ENCODE measurements around the gene SEMA3B.
A peak's percentile ranks its signal among the peaks of the same experiment; 100 is the strongest.
"Not testable (repeated sequence)": the region's sequence is repeated elsewhere in the genome, so short reads cannot be mapped to it uniquely, and the experiment has no call there.

Gene SEMA3B

DNA sequence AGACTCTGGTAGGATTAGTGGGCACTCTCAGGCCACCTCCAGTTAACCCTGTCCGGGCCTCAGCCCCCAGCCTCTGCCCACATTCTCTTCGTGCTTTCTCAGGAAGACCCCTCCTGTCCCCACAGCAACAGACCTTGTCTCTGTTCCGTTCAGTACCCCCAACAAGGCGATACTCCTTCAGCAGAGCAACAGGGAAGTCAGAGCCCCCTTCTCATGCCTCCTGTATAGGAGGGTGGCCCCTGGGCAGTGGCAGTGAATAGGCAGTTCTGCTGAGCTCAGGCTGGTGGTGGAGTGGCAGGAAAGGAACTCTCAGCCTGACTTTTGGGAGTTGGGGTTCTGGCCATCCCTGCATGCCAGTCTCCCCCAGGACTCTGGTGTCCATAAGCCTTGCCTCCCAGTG is 513 bp downstream of the SEMA3B start:
- DNase-seq (ENCODE audit: low read depth, low spot score), result no peak
- H3K4me3 ChIP-seq (ENCODE audit: low read length), result no peak overlapping the region

DNA sequence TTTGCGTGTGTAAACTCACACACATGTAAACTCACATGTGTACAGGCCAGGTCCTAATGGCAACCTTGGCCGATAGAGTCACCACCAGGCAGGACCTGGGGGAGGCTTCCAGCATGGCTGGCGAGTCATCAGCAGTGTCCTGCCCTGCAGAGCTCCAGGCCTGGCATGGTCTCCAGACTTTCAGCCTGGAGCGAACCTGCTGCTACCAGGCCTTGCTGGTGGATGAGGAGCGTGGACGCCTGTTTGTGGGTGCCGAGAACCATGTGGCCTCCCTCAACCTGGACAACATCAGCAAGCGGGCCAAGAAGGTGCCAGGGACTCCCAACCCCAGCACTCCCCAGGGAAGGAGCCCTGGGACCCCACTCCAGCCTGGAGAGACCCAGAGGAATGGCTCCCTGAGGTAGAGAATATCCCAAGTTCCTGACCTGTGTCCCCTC is 1.0 kb downstream of the SEMA3B start:
- H3K4me3 ChIP-seq (ENCODE audit: low read length), result no peak overlapping the region

DNA sequence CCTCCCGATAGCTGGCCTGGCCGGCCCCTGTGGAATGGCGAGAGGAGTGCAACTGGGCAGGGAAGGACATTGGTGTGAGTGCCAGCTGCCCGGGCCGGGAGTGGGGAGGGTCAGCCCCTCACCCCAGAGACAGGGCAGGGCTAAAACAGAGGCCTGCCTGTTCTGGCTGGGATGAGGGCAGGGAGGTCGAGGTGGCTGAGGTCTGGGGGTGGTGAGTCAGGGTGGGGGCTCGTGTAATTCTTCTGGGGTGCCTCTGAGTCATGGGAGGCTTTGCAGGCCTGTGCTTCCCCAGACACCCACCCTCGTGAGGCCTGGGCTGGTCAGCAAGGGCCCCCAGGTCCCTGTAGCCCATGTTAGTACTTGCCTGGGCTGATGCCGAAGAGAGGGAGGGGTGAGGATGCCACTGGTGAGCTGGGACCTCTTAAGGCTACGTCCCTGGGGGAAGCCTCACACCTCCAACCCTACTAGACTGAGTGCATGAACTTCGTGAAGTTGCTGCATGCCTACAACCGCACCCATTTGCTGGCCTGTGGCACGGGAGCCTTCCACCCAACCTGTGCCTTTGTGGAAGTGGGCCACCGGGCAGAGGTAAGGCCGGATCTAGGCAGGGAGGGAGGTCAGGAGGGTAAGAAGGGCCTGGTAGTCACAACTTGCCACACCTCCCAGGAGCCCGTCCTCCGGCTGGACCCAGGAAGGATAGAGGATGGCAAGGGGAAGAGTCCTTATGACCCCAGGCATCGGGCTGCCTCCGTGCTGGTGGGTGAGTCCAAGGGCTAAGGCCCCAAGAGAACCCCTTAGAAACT is 1.7 kb downstream of the SEMA3B start:
- no peak overlapping the region for H3K4me3 ChIP-seq (ENCODE audit: low read length)
- DNase-seq (ENCODE audit: low read depth, low spot score), result no peak

More for the DNA sequence above, 1.0 kb downstream of the SEMA3B start:
- DNase-seq (ENCODE audit: low read depth, low spot score), result no peak

DNA sequence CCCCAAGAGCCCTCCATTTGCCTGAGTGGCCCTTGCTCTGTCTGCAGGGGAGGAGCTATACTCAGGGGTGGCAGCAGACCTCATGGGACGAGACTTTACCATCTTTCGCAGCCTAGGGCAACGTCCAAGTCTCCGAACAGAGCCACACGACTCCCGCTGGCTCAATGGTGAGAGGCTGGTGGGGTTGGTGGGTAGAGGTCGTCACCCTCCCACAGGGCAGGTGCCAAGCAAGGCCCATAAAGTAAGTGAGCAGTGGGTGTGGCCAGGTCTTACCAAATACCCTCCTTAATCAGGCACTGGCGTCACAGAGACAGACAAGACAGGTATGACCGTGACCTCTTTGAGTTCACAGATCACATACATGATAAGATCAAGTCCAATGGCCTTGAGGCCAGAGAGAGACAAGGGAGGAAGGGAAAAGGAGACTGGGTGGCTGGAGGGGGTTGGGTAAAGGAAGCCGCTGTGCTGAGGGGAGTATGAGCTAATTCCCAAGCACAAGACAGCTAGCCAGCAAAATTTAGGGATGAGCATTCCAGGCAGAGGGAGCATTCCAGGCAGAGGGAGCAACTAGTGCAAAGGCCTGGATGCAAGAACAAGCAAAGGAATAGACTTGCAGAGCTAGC is 2.5 kb downstream of the SEMA3B start:
- no peak overlapping the region for H3K4me3 ChIP-seq (ENCODE audit: low read length)
- DNase-seq (ENCODE audit: low read depth, low spot score), result no peak

DNA sequence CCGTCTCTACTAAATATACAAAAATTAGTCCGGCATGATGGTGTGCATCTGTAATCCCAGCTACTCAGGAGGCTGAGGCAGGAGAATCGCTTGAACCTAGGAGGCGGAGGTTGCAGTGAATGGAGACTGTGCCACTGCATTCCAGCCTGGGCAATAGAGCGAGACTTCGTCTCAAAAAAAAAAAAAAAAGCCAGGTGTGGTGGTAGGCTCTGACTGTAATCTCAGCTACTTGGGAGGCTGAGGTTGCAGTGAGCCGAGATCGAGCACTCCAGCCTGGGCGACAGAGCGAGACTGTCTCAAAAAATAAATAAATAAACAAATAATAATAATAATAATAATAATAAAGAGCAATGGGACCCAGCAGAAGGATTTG is 3.6 kb downstream of the SEMA3B start:
- not testable (repeated sequence) for DNase-seq (ENCODE audit: low read depth, low spot score); H3K4me3 ChIP-seq (ENCODE audit: low read length)

DNA sequence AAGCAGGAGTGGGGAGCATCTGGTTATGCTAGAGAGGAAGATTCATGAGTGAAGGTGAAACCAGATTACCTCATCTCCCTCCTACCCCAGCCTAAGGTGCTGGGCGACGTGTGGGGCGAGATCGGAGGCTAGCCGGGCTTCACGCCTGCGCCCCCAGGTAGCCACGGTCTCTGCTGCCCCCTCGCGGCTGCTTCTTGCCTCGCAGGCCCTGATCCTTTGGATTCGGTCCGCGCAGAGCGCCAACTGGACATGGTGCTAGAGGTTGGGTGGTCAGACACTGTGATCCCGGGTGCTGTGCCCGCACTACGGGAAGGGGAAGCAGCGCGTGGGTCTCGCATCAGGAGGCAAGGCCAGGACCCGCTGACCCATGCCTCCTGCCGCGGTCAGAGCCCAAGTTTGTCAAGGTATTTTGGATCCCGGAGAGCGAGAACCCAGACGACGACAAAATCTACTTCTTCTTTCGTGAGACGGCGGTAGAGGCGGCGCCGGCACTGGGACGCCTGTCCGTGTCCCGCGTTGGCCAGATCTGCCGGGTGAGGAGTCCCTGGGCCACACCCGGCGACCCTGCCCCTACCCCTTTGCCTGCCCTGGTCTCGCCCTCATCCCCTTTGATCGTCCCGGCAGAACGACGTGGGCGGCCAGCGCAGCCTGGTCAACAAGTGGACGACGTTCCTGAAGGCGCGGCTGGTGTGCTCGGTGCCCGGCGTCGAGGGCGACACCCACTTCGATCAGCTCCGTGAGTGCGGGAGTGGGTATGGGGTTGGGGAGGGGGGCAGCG is 4.2 kb downstream of the SEMA3B start:
- no peak overlapping the region for H3K4me3 ChIP-seq (ENCODE audit: low read length)
- DNase-seq (ENCODE audit: low read depth, low spot score), result peak; percentile 41

DNA sequence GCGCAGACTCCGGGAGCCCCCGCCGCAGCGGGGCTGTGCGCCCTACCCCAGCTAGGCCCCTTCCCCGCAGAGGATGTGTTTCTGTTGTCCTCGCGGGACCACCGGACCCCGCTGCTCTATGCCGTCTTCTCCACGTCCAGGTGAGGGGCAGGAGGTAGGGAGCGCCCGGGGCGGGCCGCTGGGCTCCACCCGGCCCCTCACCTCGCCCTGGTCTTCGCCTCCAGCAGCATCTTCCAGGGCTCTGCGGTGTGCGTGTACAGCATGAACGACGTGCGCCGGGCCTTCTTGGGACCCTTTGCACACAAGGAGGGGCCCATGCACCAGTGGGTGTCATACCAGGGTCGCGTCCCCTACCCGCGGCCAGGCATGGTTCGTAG is 4.7 kb downstream of the SEMA3B start:
- H3K4me3 ChIP-seq (ENCODE audit: low read length), result no peak overlapping the region
- no peak for DNase-seq (ENCODE audit: low read depth, low spot score)

DNA sequence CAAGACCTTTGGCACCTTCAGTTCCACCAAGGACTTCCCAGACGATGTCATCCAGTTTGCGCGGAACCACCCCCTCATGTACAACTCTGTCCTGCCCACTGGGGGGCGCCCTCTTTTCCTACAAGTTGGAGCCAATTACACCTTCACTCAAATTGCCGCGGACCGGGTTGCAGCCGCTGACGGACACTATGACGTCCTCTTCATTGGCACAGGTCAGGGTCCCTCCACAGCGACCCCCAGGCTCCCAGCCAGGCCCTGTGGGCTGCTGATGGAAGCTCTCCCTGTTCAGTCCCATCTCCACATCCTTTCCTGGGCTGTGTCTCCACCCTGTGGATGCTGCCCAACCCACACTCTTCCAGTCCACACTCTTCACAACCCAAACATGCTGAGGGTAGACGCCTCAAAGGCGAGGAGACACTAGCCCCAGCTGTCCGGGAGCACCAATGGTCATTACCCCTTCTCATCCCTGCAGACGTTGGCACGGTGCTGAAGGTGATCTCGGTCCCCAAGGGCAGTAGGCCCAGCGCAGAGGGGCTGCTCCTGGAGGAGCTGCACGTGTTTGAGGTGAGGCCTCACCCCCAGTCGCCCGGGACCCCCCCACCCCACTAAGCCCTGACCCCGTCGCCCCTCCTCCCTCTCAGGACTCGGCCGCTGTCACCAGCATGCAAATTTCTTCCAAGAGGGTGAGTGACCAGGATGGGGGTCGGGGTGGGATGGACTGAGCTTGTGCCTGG is 5.6 kb downstream of the SEMA3B start:
- DNase-seq (ENCODE audit: low read depth, low spot score), result peak; percentile 55
- no peak overlapping the region for H3K4me3 ChIP-seq (ENCODE audit: low read length)

DNA sequence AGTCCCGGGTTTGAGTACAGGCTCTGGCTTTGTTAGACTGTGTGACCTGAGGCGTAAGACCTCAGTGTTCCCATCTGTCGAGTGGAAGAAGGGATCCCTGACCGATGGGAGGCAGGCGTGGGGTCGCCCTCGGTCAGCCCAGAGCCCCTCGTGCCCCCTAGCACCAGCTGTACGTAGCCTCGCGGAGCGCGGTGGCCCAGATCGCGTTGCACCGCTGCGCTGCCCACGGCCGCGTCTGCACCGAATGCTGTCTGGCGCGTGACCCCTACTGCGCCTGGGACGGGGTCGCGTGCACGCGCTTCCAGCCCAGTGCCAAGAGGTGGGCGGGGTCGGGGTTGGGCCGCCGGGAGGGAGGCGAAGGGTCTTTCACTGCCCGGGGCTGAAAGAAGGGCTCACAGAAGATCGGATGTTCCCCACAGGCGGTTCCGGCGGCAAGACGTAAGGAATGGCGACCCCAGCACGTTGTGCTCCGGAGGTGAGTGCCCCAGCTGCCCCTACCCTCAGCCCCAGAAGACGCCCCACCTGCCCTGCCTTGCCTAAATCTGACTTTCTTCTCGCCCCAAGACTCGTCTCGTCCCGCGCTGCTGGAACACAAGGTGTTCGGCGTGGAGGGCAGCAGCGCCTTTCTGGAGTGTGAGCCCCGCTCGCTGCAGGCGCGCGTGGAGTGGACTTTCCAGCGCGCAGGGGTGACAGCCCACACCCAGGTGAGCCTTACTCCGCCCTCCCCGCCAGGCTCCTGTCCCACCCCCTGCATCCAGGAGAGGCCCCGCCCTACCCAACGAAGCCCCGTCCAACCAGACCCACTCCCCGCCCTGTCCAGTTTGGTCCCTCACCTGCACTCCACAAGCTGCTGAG is 6.4 kb downstream of the SEMA3B start:
- DNase-seq (ENCODE audit: low read depth, low spot score), result no peak
- no peak overlapping the region for H3K4me3 ChIP-seq (ENCODE audit: low read length)

DNA sequence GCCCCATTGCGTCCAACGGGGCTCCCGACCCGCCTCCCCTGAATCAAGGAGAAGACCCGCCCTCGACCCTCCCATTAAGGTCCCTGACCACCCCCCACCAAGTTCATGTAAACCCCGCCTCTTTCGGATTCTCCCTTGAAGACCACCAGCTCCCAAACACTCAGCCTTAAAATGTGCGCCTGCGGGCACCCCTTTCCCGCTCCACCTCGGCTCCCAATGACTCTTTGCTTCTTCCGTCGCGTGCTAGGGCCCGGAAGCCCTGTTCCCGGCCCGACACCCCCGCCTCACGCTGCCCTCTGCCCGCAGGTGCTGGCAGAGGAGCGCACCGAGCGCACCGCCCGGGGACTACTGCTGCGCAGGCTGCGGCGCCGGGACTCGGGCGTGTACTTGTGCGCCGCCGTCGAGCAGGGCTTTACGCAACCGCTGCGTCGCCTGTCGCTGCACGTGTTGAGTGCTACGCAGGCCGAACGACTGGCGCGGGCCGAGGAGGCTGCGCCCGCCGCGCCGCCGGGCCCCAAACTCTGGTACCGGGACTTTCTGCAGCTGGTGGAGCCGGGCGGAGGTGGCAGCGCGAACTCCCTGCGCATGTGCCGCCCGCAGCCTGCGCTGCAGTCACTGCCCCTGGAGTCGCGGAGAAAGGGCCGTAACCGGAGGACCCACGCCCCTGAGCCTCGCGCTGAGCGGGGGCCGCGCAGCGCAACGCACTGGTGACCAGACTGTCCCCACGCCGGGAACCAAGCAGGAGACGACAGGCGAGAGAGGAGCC is 7.2 kb downstream of the SEMA3B start:
- DNase-seq (ENCODE audit: low read depth, low spot score), result no peak

DNA sequence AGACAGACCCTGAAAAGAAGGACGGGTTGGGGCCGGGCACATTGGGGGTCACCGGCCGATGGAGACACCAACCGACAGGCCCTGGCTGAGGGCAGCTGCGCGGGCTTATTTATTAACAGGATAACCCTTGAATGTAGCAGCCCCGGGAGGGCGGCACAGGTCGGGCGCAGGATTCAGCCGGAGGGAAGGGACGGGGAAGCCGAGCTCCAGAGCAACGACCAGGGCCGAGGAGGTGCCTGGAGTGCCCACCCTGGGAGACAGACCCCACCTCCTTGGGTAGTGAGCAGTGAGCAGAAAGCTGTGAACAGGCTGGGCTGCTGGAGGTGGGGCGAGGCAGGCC is 7.8 kb downstream of the SEMA3B start:
- no peak for DNase-seq (ENCODE audit: low read depth, low spot score)
- H3K4me3 ChIP-seq (ENCODE audit: low read length), result no peak overlapping the region

More for the DNA sequence above, 7.2 kb downstream of the SEMA3B start:
- H3K4me3 ChIP-seq (ENCODE audit: low read length), result no peak overlapping the region

DNA sequence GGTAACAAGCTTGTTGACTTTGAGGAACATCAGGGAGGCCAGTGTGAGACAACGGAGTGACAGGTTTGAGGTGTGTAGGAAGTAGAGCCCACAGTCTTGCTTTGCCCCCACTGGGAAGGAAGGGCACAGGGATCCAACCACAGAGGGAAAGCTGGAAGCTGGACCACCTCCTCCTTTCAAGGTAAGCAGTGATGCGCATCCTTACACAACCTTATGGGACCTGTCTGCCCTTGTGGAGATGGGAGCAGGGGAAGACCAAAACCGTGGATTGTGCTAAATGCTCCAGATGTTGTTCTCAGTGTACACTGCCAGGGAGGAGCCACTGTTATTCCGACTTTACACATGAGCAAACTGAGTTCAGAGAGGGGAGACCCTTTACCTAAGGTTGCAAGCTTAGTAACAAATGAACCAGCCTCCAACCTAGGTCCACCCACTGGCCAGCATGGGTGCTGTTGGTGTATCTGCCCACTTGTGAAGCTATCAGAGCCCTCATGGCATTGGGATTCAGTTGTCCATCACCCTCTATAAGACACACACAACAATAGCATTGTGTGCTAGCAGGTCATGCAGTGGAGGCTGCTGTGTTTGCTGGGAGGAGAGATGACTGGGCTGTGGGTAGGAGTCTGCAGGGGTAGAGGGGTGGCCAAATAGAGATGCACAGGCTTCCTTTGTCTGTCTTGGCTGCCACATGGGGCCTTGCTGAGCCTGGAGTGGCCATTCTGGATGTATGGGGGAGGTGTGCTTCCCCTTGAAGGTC is 9.4 kb downstream of the SEMA3B start:
- no peak for DNase-seq (ENCODE audit: low read depth, low spot score)
- no peak overlapping the region for H3K4me3 ChIP-seq (ENCODE audit: low read length)

DNA sequence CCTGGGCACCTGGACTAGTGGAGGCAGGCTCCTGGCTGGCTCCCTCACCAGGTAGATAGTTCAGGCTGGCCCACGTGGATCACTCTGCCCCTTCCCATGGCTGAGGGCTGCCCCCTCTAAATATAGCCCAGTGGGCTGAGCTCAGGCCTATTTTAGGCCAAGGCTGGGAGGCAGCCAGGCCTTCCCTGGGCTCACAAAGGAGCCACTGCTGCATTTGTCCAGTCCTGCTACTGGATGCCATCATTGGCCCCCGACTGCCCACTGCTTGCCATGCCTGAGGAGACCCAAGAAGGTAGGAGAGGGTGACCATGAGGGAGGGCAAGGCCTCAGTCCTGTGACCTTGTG is 9.9 kb downstream of the SEMA3B start, which contains the start of gene LSMEM2:
Gene LSMEM2, plus strand, starts transcription at position 208 of the 345 bp plus-strand sequence. Its CDS starts 27 bp downstream, at position 235.
- no peak within 1 kb of the TSS for H3K4me3 ChIP-seq (ENCODE audit: low read length)
- DNase-seq (ENCODE audit: low read depth, low spot score), result no peak

DNA sequence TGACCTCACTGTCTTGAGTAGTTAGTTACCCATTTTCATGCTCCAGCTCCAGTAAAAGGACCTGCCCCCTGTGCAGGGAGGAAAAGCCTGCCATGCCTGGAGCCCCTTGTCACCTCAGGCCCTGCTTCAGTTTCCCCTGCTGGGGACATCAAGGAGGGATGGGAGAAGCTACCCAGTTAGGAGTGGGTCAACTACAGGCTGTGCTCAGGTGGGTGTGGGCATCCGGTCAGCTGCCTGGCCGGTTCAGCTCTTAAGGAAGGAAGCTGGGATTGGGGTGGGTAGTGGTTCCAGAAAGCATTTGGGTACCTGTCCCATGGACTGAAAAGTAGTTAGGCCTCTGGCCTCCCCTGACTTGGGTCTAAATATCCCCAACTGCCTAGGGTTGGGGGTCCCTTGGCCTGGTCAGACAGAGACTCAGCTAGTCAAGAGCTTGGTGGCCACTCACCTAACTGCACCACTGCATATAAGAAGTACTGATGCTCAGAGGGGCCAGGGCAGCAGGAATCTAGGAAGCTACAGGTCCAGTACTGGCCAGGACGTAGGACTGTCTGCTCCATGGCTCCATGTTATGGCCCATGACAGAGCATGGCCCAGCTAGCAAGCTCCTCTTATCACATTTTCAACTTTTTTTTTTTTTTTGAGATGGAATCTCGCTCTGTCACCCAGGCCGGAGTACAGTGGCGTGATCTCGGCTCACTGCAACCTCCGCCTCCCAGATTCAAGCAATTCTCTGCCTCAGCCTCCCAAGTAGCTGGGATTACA is 10.5 kb downstream of the SEMA3B start:
- H3K4me3 ChIP-seq (ENCODE audit: low read length), result no peak overlapping the region
- DNase-seq (ENCODE audit: low read depth, low spot score), result no peak

DNA sequence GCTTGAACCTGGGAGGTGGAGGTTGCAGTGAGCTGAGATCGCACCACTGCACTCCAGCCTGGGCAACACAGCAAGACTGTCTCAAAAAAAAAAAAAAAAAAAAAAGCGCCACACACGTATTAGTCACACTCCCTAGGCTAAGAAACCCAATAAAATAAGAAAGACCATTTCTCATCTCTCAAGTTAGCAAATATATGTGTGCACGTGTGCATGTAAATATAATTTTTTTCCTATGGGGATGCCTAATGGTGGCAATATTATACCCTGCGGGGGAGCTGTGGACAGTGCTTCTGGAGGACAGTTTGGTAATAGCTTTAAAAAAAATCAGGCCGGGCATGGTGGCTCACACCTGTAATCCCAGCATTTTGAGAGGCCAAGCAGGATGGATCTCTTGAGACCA is 15.2 kb downstream of the SEMA3B start:
- H3K4me3 ChIP-seq (ENCODE audit: low read length); DNase-seq (ENCODE audit: low read depth, low spot score): not testable (repeated sequence)

DNA sequence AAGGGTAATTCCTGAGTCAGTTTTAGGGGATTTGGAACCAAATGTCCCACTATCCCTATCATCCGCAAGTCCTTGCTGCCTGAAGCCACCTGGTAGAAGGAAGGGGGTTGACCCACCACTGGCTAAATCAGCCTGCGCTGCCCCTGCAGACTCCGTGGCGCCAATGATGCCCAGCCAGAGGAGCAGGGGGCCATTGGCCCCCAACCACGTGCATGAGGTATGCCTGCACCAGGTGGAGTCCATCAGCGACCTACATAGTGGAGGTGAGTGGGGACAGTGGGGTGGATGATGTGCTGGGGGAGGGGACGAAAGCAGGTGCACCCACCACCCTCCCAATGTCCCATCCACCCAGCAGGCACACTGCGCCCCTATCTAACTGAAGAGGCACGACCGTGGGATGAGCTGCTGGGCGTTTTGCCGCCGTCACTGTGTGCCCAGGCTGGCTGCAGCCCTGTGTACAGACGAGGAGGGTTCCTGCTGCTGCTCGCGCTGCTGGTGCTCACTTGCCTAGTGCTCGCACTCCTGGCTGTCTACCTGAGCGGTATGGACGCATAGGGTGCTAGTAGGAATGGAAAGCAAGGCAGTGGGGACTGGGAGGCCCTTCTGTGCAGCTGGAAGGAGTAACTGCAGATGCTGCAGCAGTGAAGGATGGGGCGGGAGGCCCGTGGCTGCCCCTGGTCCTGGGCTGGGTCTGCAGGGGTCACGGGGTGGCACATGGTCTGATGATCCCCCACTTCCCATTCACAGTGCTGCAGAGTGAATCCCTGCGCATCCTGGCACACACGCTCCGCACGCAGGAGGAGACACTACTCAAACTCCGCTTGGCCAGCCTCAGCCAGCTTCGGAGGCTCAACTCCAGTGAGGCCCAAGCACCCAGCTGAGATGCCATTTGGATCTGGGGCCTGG is 17.6 kb downstream of the SEMA3B start:
- H3K4me3 ChIP-seq (ENCODE audit: low read length), result no peak overlapping the region
- no peak for DNase-seq (ENCODE audit: low read depth, low spot score)

Data from Jurkat, Clone E6-1 (cell line).